Astrocyte (in vitro differentiated cells and primary cell): ENCODE measurements around the gene INPP4B.

Source experiments
- EZH2 ChIP-seq: IDR thresholded peaks from 2 replicates; pipeline ENCODE4 v1.6.1; 2012; ENCODE audit warnings: mild to moderate bottlenecking, low read length, inconsistent platforms; ENCODE audit not compliant: insufficient read depth
- TF ChIP-seq, protein P1 (sequence below): IDR thresholded peaks from 2 replicates; pipeline ENCODE4 v1.5.1; 2011; ENCODE audit warnings: low read depth, mild to moderate bottlenecking, inconsistent platforms, low read length, moderate library complexity; ENCODE audit not compliant: insufficient read depth

DNA sequence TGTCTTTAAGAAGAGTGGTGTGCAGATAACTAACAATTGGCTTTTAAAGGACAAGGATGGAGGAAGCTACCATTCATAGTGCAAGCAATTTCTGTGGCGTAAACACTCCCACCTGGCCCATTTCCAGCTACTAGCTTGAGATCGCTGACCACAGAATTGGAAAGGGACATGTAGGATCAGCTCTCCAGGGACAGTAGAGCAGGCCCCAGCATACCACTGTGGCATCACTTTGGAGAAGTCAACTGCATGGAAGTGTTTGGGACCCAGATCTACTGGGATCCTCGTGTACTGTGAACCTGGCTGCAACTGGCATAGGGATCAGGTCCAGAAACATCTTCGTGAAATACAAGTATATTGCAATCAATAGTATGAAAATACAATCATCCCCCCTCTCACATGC is 515.0 kb downstream of the INPP4B start:
- TF ChIP-seq, protein P1, sequence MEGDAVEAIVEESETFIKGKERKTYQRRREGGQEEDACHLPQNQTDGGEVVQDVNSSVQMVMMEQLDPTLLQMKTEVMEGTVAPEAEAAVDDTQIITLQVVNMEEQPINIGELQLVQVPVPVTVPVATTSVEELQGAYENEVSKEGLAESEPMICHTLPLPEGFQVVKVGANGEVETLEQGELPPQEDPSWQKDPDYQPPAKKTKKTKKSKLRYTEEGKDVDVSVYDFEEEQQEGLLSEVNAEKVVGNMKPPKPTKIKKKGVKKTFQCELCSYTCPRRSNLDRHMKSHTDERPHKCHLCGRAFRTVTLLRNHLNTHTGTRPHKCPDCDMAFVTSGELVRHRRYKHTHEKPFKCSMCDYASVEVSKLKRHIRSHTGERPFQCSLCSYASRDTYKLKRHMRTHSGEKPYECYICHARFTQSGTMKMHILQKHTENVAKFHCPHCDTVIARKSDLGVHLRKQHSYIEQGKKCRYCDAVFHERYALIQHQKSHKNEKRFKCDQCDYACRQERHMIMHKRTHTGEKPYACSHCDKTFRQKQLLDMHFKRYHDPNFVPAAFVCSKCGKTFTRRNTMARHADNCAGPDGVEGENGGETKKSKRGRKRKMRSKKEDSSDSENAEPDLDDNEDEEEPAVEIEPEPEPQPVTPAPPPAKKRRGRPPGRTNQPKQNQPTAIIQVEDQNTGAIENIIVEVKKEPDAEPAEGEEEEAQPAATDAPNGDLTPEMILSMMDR = no peak
- no peak for TF ChIP-seq EZH2
